Body of pancreas (tissue), 4 donors: ENCODE data around the gene FAM177B.

Source experiments
- POLR2A ChIP-seq, 3 donors: fragments of 450-650 bp; IDR thresholded peaks; one replicate each; pipeline ENCODE4 v1.6.1; 2016; ENCODE audit warnings: antibody characterized with exemption in 3 of 3, mild to moderate bottlenecking in 2 of 3
- TF ChIP-seq, protein P1 (sequence below), 7 experiments: fragments of 450-650 bp in 4 of 7; fragments of 200-600 bp in 3 of 7; sonication (generic) in 3 of 7; IDR thresholded peaks; one replicate each; pipeline ENCODE4 v1.5.1; 2016 to 2019; ENCODE audit warnings: antibody characterized with exemption in 7 of 7

DNA sequence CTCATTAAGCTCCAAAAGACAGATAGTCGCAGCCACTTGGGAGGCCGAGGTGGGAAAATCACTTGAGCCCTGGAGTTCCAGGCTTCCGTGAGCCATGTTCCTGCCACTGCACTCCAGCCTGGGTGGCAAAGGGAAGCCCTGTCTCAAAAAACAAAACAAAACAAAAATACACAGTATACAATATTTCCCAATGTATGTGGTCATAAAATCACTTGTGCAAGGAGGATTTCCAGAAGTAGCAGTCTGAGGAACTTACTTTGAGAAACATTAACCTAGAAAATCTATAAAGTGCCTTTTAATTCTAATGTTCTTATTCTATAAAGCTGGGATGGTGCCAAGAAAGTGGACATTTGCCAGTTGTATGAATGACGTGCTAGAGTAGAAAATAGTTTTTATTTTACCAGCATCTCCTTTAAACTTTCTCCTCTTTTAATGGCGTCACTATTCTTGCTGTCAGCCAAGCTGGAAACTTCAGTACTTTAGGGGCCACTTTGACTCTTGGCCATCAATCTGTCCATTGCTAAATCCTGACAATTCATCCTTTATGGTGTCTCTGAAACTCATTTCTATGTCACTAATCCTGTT is 22.5 kb downstream of the FAM177B start:
- TF ChIP-seq, protein P1, sequence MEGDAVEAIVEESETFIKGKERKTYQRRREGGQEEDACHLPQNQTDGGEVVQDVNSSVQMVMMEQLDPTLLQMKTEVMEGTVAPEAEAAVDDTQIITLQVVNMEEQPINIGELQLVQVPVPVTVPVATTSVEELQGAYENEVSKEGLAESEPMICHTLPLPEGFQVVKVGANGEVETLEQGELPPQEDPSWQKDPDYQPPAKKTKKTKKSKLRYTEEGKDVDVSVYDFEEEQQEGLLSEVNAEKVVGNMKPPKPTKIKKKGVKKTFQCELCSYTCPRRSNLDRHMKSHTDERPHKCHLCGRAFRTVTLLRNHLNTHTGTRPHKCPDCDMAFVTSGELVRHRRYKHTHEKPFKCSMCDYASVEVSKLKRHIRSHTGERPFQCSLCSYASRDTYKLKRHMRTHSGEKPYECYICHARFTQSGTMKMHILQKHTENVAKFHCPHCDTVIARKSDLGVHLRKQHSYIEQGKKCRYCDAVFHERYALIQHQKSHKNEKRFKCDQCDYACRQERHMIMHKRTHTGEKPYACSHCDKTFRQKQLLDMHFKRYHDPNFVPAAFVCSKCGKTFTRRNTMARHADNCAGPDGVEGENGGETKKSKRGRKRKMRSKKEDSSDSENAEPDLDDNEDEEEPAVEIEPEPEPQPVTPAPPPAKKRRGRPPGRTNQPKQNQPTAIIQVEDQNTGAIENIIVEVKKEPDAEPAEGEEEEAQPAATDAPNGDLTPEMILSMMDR (IDR thresholded peaks at IDR 0.05): no peak
- no peak for TF ChIP-seq POLR2A (IDR thresholded peaks at IDR 0.05)
